GM10266 (cell line): Measurements from ENCODE around the gene CA12.
"Not testable (repeated sequence)": the region's sequence is repeated elsewhere in the genome, so short reads cannot be mapped to it uniquely, and the experiment has no call there.

Experiments used
- DNase-seq: peaks from one replicate; pipeline ENCODE4 v3.0.0; 2012; ENCODE audit errors: extremely low spot score
- TF ChIP-seq, protein P1 (sequence below): IDR thresholded peaks from 2 replicates; pipeline ENCODE4 v1.5.1; 2012; ENCODE audit warnings: mild to moderate bottlenecking, low read depth; ENCODE audit not compliant: control insufficient read depth, insufficient read depth; ENCODE audit errors: missing control alignments

The CA12 gene

DNA sequence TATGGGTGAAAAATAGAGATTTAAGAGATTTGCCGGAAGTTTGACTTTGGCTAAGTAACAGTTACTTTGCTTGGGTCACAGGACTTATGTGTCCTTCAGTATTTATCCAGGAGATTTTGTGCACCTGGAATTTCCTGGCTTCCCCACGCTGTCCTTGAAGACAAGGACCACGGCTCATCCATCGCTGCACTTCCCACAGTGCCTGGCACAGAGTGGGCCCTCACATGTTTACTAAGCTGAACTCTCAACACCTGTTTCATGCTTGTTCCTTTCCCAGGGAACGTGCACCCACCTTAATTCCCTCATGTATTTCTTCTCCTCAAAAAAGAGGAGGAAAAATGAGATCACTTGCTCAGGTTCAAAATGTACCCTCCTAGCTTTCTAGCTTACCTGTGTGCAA, 32.0 kb downstream of the CA12 start:
- no peak for DNase-seq
- TF ChIP-seq, protein P1, sequence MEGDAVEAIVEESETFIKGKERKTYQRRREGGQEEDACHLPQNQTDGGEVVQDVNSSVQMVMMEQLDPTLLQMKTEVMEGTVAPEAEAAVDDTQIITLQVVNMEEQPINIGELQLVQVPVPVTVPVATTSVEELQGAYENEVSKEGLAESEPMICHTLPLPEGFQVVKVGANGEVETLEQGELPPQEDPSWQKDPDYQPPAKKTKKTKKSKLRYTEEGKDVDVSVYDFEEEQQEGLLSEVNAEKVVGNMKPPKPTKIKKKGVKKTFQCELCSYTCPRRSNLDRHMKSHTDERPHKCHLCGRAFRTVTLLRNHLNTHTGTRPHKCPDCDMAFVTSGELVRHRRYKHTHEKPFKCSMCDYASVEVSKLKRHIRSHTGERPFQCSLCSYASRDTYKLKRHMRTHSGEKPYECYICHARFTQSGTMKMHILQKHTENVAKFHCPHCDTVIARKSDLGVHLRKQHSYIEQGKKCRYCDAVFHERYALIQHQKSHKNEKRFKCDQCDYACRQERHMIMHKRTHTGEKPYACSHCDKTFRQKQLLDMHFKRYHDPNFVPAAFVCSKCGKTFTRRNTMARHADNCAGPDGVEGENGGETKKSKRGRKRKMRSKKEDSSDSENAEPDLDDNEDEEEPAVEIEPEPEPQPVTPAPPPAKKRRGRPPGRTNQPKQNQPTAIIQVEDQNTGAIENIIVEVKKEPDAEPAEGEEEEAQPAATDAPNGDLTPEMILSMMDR = no peak

DNA sequence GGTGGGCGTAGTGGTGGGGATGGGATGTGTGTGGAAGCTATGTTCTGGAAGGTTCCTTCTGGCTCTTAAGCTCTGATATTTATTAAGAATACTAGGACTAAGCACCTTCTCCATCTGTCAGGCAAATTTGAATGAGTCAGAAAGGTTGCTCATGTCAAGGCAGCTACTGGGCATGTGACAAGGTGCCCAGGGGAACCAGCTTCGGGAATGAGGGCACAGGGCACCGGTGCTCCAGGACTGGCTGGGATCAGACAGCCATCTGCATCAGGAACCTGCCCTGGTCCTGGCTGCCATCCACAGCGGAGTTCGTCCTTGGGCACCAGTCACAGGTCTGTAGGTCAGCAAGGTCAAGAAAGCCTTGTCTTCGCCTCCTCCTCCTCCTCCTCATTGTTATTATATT, 32.5 kb downstream of the CA12 start:
- TF ChIP-seq, protein P1 = no peak
- no peak for DNase-seq

DNA sequence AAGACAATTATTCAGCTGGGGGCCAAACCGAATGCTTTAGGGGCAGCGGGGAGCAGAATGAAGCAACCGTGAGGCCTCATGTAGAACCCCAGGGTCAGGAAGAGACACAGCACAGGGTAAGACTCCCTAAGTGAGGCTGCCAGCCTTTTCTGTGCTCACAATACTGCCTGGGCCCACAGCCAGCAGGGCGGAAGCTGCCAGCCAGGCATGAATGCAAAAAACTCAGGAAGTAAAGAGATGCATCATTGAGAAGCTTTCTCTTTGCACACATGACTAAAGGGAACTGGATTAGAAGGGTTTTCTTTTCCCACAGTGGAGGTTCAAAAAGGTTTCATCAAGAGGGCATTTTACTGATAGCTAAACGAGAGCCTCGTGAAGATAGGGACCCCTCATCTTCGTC, 33.3 kb downstream of the CA12 start:
- TF ChIP-seq, protein P1 = no peak
- no peak for DNase-seq

DNA sequence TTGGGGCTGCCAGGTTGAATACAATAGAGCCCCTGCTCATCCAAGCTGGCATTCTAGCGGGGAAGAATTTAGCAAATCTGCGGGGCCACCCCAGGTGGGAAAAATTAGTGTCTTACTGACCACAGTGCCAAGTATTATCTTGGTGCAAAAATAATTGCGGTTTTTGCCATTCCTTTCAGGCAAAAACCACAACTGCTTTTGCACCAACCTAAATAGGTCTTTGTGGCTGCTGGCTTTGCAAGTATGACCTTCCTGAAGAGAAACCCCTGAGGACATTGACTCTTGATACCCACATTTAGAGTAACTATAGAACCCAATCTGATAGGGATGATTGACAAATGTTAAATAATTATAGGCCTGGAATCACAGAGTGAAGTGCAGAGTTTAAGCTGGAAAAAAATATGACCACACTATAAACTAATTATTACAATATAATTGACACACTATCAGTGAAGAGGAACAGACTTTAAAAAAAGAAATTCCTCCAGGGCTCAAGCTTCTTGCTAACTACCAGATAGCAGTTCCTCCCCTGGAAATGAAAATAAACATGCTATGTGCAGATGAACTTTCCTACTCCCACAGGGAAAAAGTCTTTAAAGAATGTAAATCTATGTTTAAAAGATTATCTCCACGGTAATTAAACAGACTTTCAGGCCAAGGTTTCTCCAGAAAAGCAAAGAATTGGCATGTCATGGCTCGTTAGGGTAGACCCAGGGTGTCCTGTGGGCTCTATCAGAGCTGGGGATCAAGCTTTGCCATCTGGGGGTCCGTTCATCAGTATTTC, 34.4 kb downstream of the CA12 start:
- TF ChIP-seq, protein P1 = no peak
- no peak for DNase-seq

DNA sequence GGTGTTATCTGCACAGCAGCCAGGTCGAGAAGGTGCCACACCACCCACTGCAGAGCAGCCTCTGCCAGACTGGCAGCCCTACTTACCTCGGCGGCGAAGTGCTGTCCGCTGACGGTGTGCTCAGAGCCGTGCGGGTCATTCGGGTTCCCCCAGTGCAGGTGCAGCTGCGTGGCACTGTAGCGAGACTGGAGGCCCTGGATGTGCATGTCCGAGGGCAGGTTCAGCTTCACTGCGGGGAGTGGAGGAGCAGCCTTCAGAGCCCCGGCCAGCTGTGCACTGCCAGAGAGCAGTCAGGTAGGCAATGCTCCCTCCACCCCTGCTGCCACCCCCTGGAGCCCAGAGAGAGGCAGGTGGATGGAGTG, 36.3 kb downstream of the CA12 start:
- TF ChIP-seq, protein P1 = no peak
- DNase-seq = no peak

DNA sequence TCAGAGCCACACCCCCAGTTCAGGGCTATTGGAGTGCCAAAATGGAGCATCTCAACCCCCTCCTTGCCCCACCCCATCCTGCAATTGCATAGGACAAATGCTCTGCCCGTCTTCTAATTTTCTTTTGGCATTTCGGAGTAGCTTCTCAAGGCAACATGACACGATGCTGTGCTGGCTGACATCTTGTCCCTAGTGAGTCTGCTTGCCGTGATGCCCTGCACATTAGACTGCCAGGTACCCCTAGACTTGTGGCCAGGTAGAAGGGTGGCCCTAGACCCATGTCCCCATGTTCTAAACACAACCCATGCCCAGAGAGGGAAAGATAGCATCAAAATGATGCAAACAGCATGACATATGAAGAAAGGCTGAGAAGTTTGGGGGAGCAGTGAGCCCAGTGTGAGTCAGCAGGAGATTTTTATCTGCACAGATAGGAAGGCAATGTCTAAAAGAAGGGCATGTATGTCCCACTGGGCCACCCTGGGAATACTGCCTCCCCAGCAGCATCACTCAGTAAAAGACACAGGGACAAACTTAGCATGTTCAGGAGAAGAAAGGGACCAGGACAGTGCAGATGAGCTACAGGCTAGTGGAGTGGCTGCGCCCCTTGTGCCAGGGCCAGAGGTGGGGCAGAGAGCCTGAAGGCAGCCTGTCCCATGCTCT, 36.8 kb downstream of the CA12 start:
- no peak for DNase-seq
- TF ChIP-seq, protein P1 = no peak

DNA sequence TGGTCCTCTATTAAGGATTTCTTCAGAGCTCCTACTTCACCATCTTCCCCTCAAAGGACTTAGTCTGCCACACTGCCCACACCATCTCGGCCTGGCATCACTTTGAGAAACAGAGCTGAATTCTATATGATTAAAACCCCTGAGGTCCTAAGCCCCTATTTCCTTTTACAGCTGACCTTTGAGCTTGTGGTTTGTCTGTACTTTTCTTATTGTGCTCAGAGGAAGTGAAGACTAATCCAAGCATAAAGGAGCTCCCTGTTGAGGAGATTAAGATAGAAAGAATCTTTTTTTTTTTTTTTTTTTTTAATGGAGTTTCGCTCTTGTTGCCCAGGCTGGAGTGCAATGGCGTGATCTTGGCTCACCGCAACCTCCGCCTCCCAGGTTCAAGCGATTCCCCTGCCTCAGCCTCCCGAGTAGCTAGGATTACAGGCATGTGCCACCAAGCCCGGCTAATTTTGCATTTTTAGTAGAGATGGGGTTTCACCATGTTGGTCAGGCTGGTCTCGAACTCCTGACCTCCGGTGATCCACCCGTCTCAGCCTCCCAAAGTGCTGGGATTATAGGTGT, 38.6 kb downstream of the CA12 start:
- not testable (repeated sequence) for DNase-seq

DNA sequence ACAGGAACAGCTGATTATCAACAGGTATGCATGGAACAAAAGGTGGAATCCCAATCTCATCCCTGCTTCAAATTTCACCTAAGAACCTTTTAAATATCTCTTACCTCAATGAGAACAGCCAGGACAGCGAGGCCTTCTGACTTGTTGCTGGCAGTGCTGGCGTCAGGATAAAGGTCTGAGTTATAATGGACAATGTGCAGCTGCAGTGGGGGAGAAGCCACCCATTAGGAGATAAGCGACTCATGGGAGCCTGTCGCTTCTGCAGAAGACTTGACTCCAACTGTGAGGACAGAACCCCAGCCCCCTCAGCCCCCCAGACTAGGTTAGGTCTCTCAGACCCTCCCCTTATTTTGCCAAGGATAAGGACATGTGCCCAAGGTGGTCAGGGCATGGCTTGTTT, 39.7 kb downstream of the CA12 start:
- no peak for DNase-seq
- TF ChIP-seq, protein P1 = no peak
